SW 1271 (cell line): ENCODE results near the gene LILRB5.
"Not testable (repeated sequence)": the region's sequence is repeated elsewhere in the genome, so short reads cannot be mapped to it uniquely, and the experiment has no call there.

Source experiments
- DNase-seq, 2 experiments: peaks; one replicate each; lab custom pipeline; 2025; lab: John Stamatoyannopoulos, UW

LILRB5 gene

DNA sequence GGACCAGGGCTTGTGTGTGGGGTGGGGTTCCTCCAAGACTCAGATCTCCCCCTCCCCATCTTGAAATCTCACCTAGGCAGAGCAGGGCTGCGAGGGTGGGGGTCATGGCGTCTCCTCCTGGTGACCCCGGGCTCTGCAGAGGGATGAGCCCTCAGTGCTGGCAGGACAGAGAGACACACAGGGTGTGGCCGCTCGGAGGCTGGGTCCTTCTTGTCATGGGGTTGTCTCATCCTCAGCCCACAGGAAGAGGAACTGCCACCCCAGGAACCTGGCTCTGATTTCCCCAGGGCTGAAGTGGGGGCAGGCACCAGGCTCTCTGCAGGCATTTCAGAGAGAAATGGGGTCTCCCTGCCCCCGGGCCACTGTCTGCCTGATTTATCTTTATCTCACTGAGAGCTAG lies 14.4 kb downstream of the LILRB5 start, which contains the start of gene LILRA6:
Gene LILRA6 (minus strand): TSS at position 145 of the 400 bp plus-strand sequence.
- not testable (repeated sequence) for DNase-seq

DNA sequence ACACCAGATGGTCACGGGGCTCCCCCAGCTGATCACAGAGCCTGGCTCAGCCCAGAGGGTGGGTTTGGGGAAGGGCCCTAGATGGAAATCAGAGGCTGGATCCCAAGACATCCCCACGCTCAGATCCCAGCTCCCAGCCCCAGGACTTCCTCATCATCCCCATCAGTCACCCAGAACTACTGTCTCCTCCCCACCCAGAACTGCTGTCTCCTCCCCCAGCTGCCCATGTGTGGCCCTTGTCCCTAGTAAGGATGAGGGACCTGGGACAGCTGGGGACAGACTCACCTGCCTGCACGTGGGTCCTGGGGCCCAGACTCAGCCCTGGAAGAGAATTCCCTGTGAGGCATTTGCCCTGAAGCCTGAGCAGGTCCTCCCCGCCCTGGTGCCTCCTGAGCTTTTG lies 14.8 kb downstream of the LILRB5 start:
- not testable (repeated sequence) for DNase-seq

DNA sequence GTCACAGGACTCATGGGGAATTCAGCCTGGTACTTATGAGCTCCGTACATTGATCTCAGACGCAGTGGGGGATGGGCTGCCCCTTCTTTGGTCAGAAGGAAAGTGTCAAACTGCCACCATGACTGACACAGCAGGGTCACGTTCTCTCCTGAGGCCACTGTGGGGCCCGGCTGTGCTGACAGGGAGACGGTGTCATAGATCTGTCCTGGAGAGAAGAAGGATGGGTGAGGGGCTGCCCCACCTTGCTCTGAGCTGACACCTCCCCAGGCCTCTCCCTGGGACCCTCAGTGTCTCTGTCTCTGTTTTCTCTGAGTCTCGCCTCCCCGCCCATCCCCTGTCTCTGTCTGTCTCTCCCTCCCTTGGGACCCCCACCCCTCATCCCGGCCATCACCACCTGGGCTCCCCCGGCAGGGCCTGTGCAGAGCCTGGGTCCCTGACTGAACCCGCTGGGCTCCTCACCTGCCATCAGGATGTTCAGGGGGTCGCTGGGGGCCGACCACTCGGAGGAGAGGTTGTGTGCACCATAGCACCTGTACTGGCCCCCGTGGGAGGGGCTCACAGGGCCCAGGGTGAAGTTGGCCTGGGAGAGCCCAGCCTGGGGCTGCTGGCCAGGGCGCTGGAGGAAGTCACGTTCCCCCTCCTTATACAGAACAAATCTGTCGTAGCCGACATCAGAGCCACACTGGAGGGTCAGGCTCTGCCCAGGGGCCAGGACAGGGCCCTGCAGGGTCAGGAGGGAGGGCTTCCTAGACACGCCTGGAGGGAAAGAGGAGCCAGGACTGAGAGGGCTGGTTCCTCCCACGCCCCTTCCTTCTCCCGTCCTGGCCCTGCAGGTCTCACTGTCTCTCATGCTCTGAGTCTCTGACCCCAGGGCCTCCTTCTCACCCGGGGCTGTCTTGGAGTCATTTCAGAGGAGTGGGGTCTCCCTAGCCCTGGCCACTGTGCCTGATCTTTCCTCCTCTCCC lies 16.4 kb downstream of the LILRB5 start:
- DNase-seq: not testable (repeated sequence)

DNA sequence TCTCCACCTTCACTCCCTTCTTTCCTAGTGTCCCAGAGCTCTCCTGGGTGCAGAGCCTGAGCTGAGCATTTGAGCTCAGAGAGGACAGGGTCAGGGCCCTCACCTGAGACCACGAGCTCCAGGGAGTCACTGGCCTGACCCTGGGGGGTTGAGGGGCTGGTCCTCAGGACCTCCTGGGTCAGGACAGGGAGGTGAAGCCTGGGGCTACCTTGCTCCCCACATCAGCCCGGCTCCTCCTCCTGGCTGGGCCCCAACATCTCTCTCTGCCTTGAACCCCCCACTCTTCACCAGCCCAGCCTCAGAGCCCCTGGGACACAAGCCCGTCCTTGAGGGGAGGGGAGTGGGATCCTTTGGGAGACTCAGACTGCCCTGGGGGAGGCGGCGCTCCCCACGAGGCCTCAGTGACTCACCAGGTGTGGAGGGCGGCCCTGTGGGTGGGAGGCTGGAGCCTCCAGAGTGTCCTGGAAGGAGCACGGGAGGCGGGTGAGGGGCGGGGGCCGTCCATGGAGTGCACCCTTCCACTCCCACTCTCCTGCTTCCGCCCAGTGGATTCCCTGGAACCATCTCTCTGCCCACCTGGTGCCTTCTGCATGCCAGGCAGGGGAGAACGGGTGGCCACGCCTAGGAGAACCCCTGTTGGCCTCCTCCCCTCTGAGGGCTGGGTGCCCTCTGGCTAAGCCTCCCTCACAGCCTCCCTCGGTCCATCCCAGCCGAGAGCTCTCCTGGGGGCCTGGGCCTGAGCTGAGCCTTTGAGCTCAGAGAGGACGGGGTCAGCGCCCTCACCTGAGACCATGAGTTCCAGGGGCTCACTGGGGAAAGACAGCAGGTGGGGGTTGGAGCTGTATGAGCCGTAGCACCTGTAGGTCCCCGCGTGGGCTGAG lies 17.3 kb downstream of the LILRB5 start:
- not testable (repeated sequence) for DNase-seq

DNA sequence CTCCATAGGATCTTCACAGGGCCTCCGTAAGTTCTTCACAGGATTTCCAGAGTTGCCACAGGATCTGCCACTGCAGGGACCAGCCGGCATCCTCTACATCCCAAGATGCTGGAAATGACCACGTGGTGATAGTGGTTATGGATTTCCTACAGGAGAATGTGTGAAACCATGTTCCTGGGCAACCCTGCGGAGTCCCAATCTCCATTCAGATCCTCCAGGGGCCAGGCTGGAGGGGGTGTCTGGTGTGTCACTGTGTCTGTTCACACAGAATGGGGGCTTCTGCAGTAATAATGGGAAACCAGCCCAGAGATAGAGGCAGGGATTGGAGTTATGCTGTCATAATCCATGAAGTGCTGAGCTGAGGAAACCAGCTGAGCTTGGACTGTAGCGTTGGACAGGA lies 23.1 kb downstream of the LILRB5 start:
- no peak for DNase-seq

DNA sequence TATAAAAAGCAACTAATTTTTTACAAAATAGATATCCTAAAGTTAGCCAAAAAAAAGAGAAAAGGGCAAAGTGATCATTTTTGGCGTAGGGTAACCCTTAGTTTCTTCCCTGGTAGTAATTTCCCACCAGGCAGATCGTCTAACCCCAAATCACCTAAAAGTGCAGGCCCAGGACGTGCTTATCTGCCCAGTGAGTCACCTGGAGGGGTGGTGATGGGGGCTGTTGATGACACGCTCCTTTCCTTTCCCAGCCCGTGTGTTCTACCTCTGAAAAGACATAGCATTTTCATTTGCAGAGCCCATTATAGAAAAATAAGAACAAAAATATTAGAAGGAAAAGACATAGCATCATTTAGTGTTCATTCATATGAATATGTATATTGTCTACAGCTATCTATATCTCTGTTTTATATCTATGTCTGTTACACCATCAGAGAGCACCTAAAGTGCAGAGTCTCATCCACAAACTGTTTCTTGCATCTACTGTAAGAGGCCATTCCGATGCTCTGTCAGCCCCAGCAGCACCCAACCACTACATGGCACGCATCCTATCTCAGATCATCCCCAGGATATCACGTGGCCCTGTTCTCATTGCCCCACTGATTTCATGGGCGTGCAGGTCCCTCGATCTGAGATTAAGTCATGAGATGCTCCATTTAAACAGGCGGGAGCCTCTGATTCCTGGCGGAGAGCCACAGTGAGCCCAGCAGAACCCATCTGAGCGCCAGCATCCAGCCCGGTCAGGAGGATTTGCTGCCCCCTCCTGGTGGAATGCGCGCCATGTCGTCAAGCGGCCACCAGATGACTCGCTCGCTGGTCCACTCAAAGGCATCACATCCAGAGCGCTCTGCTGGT lies 25.8 kb downstream of the LILRB5 start:
- peak; percentile 29 to 31 for DNase-seq

DNA sequence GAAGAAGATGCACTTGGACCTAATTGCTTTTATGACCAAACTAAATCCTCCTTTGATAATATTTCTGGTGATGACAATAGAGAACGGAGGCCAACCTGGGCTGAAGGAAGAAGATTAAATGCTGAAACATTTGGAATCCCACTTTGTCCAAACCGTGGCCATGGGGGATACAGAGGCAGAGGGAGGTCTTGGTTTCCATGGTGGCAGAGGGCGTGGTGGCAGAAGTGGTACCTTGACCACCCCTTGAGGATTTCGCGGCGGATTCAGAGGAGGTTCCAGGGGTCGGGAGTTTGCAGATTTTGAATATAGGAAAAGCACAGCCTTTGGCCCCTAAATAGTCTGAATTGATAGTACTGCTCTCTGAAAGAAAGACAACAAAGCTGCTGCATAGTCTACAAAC lies 27.0 kb downstream of the LILRB5 start:
- no peak for DNase-seq

DNA sequence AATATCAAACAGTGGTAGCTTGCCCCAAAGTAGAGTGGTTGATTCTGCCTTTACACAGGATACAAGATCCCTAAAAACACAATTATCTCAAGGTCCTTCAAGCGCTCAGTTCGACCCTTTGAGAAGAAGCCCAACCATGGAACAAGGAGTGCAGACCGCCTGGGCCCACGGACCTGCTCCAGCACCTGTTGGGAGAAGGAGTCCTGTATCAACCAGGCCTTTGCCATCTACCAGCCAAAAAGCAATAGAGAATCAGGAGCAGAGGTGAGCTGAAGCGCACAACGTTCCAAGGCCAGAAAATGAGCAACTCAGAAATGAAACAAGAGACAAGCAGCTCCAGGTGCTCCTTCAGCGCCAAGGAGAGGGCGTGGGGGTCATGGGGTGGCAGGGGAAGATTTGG lies 27.9 kb downstream of the LILRB5 start:
- DNase-seq: no peak

DNA sequence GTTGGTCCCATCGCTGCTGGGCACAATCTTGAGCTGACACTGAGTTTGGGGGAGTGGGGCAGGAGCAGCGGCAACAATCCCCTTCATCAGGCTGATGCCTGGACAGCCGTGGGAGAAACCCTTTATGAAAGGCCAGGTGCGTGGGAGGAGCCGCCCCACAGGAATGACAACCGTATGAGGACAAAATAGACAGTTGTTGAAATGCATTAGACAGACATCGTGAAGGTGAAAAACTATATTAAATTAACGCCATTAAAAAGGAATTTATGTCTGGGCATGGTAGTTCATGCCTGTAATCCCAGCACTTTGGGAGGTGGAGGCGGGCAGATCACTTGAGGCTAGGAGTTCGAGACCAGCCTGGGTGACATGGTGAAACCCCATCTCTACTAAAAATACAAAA lies 32.5 kb downstream of the LILRB5 start:
- not testable (repeated sequence) for DNase-seq

DNA sequence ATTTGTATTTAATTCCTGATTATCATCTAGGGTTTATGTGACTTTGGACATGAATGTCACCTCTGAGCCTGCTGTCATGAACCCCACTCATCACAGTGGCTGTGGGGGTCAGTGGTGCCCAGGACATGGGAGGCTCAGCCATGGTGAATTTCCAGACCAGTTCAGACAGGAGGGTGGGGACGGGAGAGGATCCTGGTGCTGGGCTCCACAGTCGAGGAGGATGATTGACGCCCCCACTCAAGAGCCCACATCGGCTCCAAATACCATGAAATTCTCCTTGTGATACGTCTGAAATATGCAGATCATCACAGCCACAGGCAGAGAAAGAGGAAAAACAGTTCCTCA lies 33.2 kb downstream of the LILRB5 start:
- not testable (repeated sequence) for DNase-seq

DNA sequence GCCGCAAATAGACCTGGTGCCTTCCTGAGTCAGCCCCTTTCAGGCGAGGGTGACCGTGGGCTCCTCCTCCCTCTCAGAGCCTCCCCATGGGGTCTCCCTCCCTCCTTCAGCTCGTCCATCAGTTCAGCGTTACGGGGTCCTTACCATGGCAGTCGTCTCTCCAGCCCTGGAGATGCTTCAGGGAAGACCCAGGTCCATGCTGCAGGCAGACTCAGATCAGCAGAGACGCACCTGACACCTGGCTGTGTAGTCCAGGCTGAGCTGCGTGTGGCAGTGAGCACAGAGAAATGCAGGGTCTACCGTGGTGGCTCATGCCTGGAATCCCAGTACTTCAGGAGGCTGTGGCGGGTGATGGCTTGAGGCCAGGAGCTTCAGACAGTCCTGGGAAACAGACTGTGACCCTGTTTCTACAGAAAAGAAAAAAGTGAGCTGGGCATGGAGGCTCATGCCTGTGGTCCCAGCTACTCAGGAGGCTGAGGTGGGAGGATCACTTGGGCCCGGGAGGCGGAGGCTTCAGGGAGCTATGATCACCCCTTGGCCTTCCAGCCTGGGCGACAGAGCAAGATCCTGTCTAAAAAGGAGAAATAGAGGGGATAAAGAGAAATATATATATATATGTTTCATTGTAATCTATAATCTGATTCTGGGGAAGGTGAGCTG lies 33.7 kb downstream of the LILRB5 start:
- not testable (repeated sequence) for DNase-seq

DNA sequence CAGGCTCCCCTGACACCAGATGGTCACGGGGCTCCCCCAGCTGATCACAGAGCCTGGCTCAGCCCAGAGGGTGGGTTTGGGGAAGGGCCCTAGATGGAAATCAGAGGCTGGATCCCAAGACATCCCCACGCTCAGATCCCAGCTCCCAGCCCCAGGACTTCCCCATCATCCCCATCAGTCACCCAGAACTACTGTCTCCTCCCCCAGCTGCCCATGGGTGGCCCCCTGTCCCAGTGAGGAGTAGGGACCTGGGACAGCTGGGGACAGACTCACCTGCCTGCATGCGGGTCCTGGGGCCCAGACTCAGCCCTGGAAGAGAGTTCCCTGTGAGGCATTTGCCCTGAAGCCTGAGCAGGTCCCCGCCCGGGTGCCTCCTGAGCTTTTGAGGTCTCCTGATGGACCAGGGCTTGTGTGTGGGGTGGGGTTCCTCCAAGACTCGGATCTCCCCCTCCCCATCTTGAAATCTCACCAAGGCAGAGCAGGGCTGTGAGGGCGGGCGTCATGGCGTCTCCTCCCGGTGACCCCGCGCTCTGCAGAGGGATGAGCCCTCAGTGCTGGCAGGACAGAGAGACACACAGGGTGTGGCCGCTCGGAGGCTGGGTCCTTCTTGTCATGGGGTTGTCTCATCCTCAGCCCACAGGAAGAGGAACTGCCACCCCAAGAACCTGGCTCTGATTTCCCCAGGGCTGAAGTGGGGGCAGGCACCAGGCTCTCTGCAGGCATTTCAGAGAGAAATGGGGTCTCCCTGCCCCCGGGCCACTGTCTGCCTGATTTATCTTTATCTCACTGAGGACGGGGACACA lies 34.4 kb downstream of the LILRB5 start, which contains the start of gene LILRB3:
Gene LILRB3 (minus strand): TSS at position 534 of the 803 bp plus-strand sequence. CDS start 31 bp downstream, at position 503.
- not testable (repeated sequence) for DNase-seq

DNA sequence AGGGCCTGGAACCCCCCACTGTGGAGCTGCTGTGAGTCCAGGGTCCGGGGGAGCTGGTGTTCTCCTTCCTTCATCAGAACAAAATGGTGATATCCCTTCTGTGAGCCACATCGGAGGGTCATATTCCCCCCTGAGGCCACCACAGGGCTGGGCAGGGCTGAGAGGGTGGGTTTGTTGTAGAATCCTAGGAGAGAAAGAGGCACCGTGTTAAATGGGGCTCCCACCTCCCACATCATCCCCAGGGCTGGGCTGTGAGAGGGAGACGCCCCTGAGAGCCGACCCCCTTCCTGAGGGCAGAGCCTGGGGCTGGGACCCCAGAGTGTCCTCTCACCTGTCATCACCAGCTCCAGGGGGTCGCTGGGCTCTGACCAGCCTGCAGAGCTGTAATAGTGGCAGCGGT lies 35.1 kb downstream of the LILRB5 start:
- DNase-seq: not testable (repeated sequence)

DNA sequence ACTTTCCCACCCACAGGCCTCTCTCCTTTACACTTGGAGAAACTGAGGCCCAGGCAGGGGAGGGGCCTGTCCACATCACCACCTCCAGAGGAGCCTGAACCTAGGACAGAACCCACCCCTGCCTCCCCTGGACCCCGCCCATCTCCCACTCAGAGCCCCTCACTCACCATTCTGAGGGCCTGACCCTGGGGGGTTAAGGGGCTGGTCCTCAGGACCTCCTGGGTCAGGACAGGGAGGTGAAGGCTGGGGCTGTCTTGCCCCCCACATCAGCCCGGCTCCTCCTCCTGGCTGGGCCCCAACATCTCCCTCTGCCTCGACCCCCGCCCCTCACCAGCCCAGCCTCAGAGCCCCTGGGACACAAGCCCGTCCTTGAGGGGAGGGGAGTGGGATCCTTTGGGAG lies 37.4 kb downstream of the LILRB5 start:
- not testable (repeated sequence) for DNase-seq

DNA sequence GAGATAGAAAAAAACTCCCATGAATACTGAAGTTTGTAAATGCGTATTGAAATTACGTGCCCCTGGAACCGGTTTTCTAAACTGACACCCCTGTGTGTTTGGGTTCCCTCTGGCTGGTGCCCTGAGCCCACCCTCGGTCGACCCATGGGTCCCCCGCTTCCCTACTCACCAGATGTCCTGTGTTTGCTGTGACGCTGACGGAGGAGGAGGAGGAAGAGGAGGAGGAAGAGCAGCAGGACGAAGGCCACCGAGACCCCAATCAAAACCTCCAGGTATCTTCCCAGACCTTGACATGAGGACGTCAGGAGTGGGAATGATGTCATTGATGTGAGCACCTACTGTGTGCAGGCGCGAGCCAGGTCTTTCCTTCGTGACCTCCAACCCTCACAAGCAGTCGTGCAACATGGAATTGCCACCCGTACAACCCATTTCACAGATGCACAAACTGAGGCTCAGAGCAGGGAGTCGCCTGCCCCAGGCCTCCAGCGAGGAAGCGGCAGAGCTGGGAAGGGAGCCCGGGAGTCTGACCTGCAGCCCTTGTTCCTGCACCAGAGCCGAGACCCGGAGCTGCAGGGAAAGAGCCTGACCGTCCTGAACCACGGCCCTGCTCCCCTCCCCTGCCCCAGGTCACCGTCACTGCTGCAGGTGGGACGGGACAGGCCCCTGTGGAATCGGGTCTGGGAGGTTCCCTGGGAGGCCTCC lies 38.0 kb downstream of the LILRB5 start:
- DNase-seq: no peak

DNA sequence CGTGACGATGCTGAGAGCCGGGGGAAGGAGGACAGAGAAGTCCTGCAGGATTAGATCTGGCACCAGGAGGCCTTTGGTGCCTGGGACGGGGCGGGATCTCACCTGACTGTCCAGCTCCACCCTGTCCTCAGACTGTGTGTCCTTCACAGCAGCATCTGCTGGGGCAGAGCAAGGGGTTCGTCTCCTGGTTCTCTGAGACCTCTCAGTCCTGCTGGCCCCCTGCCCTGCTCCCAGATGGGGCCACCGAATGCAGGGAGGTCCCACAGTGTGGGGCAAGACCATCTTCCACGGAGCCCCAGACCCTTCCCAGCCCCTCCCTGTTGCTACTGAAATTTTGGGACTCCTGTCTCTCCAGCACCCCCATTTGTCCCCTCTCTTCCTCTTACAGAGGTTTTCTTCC lies 38.8 kb downstream of the LILRB5 start:
- DNase-seq: no peak

DNA sequence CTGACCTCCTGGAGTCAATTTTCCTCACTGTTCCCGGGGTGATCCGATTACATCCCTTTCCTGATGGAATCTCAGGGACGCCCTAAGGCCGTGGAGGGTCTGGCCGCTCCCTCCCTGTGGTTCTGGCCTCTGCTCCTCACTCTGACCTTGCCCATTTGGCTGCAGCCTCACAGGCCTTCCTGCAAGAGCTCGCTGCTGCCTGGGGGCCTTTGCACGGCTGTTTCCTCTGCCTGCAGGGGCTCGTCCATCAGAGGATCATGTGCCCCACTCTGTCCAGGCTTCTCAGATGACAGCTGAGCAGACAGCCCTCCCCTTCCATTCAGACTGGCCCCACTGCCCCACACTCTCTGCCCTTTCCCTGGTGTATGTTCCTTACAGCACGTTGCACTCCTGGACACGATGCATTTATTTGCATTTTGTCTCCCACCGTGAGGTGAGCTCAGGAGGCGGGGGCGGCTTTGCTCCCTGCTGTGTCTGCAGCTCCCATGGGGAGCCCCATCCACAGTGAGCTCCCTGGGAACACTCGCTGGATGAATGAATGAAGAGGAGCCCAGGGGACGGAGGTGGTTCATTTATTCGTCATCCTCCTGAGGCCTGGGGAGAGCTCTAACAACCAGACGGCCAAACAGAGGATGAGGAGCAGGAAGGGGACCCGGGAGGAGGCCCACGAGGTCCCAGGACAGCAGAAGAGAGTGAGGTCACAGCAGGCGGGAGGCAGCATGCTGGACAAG lies 39.4 kb downstream of the LILRB5 start:
- not testable (repeated sequence) for DNase-seq

DNA sequence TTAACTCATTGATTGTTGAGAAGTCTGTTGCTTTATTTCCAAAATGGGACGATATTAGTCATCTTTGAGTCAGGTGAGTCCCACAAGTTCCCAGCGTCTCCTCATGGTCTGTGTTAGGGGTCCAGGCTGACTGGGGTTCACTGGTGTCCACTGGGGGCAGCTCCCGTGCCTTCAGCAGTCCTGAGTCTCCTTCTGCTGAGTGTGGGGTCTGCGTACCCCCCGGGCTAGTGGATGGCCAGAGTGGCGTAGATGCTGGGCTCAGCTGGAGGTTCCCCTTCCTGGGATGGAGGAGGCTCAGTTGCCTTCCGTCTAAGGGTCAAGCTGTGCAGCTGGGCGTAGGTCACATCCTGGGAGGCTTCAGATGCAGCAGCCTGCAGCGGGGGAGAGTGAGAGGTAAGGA lies 40.2 kb downstream of the LILRB5 start:
- DNase-seq: no peak

DNA sequence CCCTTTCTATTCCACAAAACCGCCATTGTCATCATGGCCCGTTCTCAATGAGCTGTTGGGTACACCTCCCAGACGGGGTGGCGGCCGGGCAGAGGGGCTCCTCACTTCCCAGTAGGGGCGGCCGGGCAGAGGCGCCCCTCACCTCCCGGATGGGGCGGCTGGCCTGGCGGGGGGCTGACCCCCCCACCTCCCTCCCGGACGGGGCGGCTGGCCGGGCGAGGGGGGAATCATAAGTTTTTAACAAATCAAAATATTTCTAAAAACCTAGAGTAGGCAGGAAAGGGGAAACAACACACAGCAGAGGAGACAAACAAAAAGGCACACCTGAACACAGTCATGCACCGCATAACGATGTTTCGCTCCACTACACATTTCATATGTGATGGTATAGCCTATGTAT lies 42.3 kb downstream of the LILRB5 start:
- DNase-seq: not testable (repeated sequence)
